Neural crest cell (in vitro differentiated cells): ENCODE data around the gene CYFIP1. TPM values are rescaled to one million over a fixed set of nuclear protein-coding genes. Genes with fewer than 3 reads are reported as not detected.

Experiments used
- DNase-seq: peaks from one replicate; pipeline ENCODE4 v3.0.0; 2021; ENCODE audit warnings: low read depth, mixed read lengths, low spot score
- H3K27ac Mint-ChIP-seq: one replicate; pipeline ENCODE4 v1.8.0; 2021; ENCODE audit warnings: mild to moderate bottlenecking, mixed read lengths; ENCODE audit not compliant: unreplicated experiment
- H3K27me3 Mint-ChIP-seq: 2 replicates; pipeline ENCODE4 v1.8.0; 2021; ENCODE audit warnings: low read depth, mild to moderate bottlenecking, mixed read lengths
- H3K36me3 Mint-ChIP-seq: 2 replicates; pipeline ENCODE4 v1.8.0; 2021; ENCODE audit warnings: low read depth, mild to moderate bottlenecking, mixed read lengths
- H3K4me1 Mint-ChIP-seq: 2 replicates; pipeline ENCODE4 v1.8.0; 2021; ENCODE audit warnings: mixed read lengths
- H3K4me3 Mint-ChIP-seq: one replicate; pipeline ENCODE4 v1.8.0; 2021; ENCODE audit warnings: mild to moderate bottlenecking, mixed read lengths
- H3K9me3 Mint-ChIP-seq: 2 replicates; pipeline ENCODE4 v1.8.0; 2021; ENCODE audit warnings: mixed read lengths
- total RNA-seq: library from RNA; stranded (reverse); gene quantifications from 2 replicates; pipeline ENCODE4 v1.2.1, GENCODE V29; 2021
- TF ChIP-seq, protein P1 (sequence below): fragments of 200-600 bp; sonication (generic); conservative IDR thresholded peaks from 2 replicates; pipeline ENCODE4 v1.5.0; 2021; ENCODE audit warnings: antibody characterized with exemption, mild to moderate bottlenecking

The CYFIP1 gene
- total RNA-seq, 1 donor from 2014 or later = 116 TPM

DNA sequence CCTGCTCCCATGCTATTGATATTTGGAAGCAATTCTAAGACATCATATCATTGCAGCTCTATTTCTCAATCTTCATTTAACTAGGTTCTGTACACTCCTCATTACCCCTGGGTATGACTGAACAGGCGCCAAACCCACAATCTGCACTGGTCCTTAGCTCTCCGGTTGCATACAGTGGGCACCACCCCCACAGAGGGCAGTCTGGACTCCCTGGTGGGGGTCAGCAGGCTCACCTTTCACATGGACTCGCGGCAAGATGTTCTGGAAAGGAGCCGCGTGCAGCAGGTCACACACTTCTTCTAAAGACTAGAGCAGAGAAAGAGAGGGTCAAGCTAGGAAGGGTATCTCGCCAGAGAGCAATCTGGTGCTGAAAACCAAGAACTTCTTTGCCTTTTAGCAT lies 105.2 kb downstream of the CYFIP1 start:
- TF ChIP-seq, protein P1, sequence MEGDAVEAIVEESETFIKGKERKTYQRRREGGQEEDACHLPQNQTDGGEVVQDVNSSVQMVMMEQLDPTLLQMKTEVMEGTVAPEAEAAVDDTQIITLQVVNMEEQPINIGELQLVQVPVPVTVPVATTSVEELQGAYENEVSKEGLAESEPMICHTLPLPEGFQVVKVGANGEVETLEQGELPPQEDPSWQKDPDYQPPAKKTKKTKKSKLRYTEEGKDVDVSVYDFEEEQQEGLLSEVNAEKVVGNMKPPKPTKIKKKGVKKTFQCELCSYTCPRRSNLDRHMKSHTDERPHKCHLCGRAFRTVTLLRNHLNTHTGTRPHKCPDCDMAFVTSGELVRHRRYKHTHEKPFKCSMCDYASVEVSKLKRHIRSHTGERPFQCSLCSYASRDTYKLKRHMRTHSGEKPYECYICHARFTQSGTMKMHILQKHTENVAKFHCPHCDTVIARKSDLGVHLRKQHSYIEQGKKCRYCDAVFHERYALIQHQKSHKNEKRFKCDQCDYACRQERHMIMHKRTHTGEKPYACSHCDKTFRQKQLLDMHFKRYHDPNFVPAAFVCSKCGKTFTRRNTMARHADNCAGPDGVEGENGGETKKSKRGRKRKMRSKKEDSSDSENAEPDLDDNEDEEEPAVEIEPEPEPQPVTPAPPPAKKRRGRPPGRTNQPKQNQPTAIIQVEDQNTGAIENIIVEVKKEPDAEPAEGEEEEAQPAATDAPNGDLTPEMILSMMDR = no peak
- no peak overlapping the region for H3K27ac Mint-ChIP-seq
- no peaks in the 10 kb centered on the region for H3K9me3 Mint-ChIP-seq
- peaks cover 35% of the 10 kb centered on the region for H3K36me3 Mint-ChIP-seq
- H3K4me3 Mint-ChIP-seq = no peak overlapping the region
- H3K4me1 Mint-ChIP-seq = peaks cover 6% of the 10 kb centered on the region
- H3K27me3 Mint-ChIP-seq = no peaks in the 10 kb centered on the region
- no peak for DNase-seq

DNA sequence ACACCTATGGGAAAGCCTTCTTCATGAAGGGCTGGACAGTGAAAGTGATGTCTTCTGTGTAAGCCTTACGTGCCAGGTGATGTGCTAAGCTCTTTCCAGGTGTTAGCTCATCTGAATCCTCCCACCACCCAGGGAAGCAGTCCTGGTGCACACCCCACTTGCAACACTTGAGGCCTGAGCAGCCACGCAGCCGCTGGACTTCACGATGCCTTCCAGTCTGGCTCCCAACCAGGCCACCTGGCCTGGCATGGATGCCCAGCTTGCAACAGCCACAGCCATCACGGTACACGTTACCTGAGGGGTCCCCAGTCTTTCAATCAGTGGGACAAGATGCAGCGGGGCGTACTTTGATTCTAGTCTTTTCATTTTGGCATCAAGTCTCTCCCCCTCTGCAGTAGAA lies 105.9 kb downstream of the CYFIP1 start:
- Mint-ChIP-seq H3K36me3 (peaks cover 38% of the 10 kb centered on the region), H3K27me3 (no peaks in the 10 kb centered on the region), H3K27ac (no peak overlapping the region), H3K9me3 (no peaks in the 10 kb centered on the region), H3K4me3 (no peak overlapping the region), H3K4me1 (peaks cover 6% of the 10 kb centered on the region)
- no peak for DNase-seq
- TF ChIP-seq, protein P1 = no peak

DNA sequence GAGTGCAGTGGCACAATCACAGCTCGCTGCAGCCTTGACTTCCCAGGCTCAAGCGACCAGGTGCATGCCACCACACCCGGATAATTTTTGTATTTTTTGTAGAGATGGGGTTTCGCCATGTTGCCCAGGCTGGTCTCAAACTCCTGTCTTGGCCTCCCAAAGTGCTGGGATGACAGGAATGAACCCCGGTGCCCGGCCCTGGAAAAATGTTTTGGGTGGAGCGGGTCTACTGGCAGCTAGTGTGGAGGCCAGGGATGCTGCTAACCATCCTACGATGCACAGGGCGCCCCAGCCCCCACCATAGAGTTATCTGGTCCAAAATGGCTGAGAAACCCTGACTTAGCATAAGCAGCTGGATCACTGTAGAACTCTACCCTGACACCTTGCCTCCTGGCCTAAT lies 106.3 kb downstream of the CYFIP1 start:
- H3K36me3 Mint-ChIP-seq = peaks cover 42% of the 10 kb centered on the region
- no peak for DNase-seq
- H3K27me3 Mint-ChIP-seq = no peaks in the 10 kb centered on the region
- H3K4me1 Mint-ChIP-seq = peaks cover 6% of the 10 kb centered on the region
- no peak overlapping the region for H3K4me3 Mint-ChIP-seq
- TF ChIP-seq, protein P1 = no peak
- H3K27ac Mint-ChIP-seq = no peak overlapping the region
- H3K9me3 Mint-ChIP-seq = no peaks in the 10 kb centered on the region

DNA sequence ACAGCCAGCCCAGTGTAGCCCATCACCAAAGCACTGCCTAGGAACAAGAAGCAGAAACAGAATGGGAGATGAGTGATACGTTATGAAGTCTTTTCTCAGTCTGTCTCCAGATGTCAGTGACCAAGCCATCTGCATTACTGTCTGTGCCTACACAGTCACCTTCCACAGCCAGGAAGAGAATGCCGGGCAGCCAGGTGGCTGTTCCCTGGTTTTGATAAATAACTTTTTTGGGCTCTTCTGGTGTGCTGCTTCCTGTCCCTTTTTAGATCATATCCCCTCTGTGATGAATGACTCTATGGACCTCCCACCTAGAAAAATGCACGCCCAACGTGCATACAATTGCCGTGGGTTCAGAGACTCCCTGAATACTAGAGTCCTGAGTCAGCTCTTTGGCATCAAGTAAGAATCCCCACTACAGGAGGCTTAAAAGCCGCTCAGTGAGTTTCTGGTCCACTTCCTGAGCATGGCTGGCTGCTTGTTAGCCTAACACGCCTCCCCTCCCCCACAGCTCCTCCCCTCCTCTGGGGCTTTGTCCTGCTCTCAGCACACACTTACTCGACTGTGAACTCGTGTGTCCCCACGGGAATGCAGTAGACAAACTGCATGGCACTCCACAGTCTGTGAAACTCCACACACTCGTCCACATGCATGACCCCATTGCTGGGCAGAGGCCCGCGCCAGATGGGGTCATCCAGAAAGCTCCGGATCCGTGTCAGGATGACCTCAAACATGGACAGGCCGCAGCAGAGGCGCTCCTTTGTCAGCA lies 107.0 kb downstream of the CYFIP1 start:
- peaks cover 44% of the 10 kb centered on the region for H3K36me3 Mint-ChIP-seq
- no peak for DNase-seq
- no peaks in the 10 kb centered on the region for H3K27me3 Mint-ChIP-seq
- TF ChIP-seq, protein P1 = no peak
- H3K9me3 Mint-ChIP-seq = no peaks in the 10 kb centered on the region
- H3K4me1 Mint-ChIP-seq = peaks cover 6% of the 10 kb centered on the region
- H3K27ac Mint-ChIP-seq = peak overlapping the region; percentile 94
- no peak overlapping the region for H3K4me3 Mint-ChIP-seq

DNA sequence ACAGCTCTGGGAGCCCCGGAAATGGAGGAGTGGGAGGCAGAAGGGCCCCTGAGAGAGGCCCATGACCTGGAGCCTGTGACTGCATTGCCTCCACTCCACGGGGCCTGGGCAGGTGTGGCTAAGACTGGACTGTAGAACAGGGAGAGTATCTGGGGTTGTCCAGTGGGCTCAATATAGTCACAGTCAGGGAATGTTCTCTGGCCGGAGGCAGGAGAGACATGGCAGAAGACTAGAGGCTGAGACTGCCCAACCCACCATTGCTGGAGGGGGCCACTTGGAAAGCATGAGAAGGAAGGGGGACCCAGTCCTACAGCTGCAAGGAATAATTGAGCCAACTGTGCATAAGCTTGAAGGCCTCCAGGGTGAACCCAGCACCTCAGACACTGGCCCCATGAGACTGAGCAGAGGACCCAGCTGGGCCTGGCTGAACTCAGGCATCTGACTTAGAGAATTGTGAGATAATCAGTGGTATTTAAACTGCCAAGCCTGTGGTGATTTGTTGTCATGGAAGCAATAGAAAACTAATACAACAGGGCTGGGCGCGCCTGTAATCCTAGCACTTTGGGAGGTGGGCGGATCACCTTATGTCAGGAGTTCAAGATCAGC lies 108.6 kb downstream of the CYFIP1 start:
- H3K4me1 Mint-ChIP-seq = peaks cover 6% of the 10 kb centered on the region
- no peak overlapping the region for H3K4me3 Mint-ChIP-seq

More for the DNA sequence above, 108.6 kb downstream of the CYFIP1 start:
- Mint-ChIP-seq H3K27me3 (no peaks in the 10 kb centered on the region), H3K36me3 (peaks cover 39% of the 10 kb centered on the region), H3K27ac (no peak overlapping the region), H3K9me3 (no peaks in the 10 kb centered on the region)
- TF ChIP-seq, protein P1 = no peak
- no peak for DNase-seq
